GM20000 (cell line): ENCODE results near the gene TRIM14.

Experiments
- DNase-seq: peaks from one replicate; pipeline ENCODE4 v3.0.0; 2012; ENCODE audit warnings: low spot score
- CTCF ChIP-seq: IDR thresholded peaks from 2 replicates; pipeline ENCODE4 v1.5.1; 2012; ENCODE audit warnings: mild to moderate bottlenecking, control low read depth; ENCODE audit errors: extremely low read depth, missing control alignments

Gene TRIM14

GRCh38 chr9:98107926-98108325 is 11.1 kb downstream of the TRIM14 start:
- no peak for DNase-seq
- TF ChIP-seq CTCF, result no peak

DNA sequence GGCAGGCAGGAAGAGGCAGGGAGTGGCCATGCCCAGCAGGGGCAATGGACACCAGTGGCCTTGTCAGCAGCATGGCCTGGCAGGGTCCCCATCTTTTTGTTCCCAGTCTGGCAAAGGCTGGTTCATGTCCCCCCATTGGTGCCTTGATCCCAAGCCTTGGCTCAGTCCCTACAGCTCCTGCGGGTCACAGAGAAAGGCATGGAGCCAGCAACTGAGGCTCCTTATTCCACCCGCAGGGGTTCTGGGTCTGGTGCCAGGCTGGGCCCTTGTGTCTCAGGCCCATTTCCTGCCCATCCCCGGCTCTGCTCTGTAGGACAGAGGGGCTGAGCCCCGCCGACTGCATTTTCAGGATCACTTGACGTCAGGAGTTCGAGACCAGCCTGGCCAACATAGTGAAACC is 14.0 kb downstream of the TRIM14 start:
- DNase-seq, result no peak
- TF ChIP-seq CTCF, result no peak

- no peak for DNase-seq
- TF ChIP-seq CTCF, result no peak
These were observed 14.6 kb downstream of the TRIM14 start for GRCh38 chr9:98104445-98104881.

DNA sequence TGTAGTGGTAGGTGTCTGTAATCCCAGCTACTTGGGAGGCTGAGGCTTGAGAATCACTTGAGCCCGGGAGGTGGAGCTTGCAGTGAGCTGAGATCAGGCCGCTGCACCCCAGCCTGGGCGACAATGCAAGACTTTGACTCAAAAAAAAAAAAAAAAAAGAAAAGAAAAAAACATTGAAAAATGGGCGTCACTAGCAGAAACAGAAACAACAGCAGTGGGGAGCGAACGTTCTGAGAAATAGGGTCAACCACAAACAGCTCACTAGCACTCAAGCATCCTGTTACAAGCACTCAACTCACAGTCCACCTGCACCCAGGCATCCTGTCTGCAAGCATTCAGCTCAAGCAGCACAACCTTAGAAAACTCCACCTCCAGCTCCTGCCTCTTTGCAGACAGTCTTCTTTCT is 17.2 kb downstream of the TRIM14 start:
- peak; percentile 84 for DNase-seq
- TF ChIP-seq CTCF, result no peak

- TF ChIP-seq CTCF, result no peak
- DNase-seq, result no peak
These were observed 17.6 kb downstream of the TRIM14 start for GRCh38 chr9:98101416-98101815.

- TF ChIP-seq CTCF, result no peak
- no peak for DNase-seq
These were observed 18.6 kb downstream of the TRIM14 start for GRCh38 chr9:98100456-98100855.

- no peak for TF ChIP-seq CTCF
- DNase-seq, result no peak
These were observed 19.1 kb downstream of the TRIM14 start for GRCh38 chr9:98099898-98100297.
